ENCODE measurements around the gene BRINP3. TPM values are rescaled to one million over a fixed set of nuclear protein-coding genes. Genes with fewer than 3 reads are reported as not detected.

The BRINP3 gene
- polyA plus RNA-seq, 2 of the 4 experiments (the other 2 are of a cell fraction): not detected

- Histone ChIP-seq H3K4me3 (no peak overlapping the region), H3K4me1 (no peaks in the 10 kb centered on the region), H3K4me2 (no peak overlapping the region), H3K9me3 (no peaks in the 10 kb centered on the region), H3K27ac (no peak overlapping the region)
- FAIRE-seq: no peak
- no peak for ATAC-seq
- ChIA-PET CTCF (no interaction called here), POLR2A (no interaction called here)
- TF ChIP-seq HOXA7 (CRISPR knock-in tag; IDR thresholded peaks at IDR 0.05) (no peak), CEBPB (IDR thresholded peaks at IDR 0.05) (no peak), EP300 (IDR thresholded peaks at IDR 0.05) (no peak), MAX (IDR thresholded peaks at IDR 0.05) (no peak), E2F6 (IDR thresholded peaks at IDR 0.05; ENCODE audit: borderline replicate concordance, low read depth) (no peak), SREBF2 (IDR thresholded peaks at IDR 0.05) (no peak), USF2 (IDR thresholded peaks at IDR 0.05) (no peak), NPAS2 (CRISPR knock-in tag; IDR thresholded peaks at IDR 0.05; ENCODE audit: borderline replicate concordance) (no peak), ELK1 (IDR thresholded peaks at IDR 0.05; ENCODE audit: low read depth, low read length) (no peak), CBX8 (IDR thresholded peaks at IDR 0.05) (no peak), SMC3 (IDR thresholded peaks at IDR 0.05) (no peak), NR3C1 (IDR thresholded peaks at IDR 0.05) (no peak), RNF2 (IDR thresholded peaks at IDR 0.05; ENCODE audit: borderline replicate concordance, low read depth) (no peak), POLR2A (IDR thresholded peaks at IDR 0.05; ENCODE audit: low read length) (no peak), GATA3 (IDR thresholded peaks at IDR 0.05; ENCODE audit: borderline replicate concordance) (no peak), NFE2L2 (conservative IDR thresholded peaks at IDR 0.05; ENCODE audit: low read length) (no peak), RAD21 (conservative IDR thresholded peaks at IDR 0.05 in 1 of 2, IDR thresholded peaks at IDR 0.05 in 1 of 2) (no peak), FOSL2 (IDR thresholded peaks at IDR 0.05) (no peak), FOSL2 (CRISPR knock-in tag; IDR thresholded peaks at IDR 0.05) (no peak)
- DNase-seq (ENCODE audit: low read depth in 1 of 2, low spot score in 1 of 2): no peak
- WGBS (ENCODE audit: missing lambda C conversion rate): 35% methylated on average over 1 of the region's 1 CpG
These were observed 191.6 kb downstream of the BRINP3 start for GRCh38 chr1:190286111-190286510.

GRCh38 chr1:190277107-190277506 is 200.6 kb downstream of the BRINP3 start:
- FAIRE-seq: no peak
- ChIA-PET POLR2A (no interaction called here), CTCF (no interaction called here)
- no peak for TF ChIP-seq EHF (CRISPR knock-in tag; IDR thresholded peaks at IDR 0.05)
- TF ChIP-seq REST (IDR thresholded peaks at IDR 0.05): no peak
- no peak for TF ChIP-seq CBX8 (IDR thresholded peaks at IDR 0.05)
- TF ChIP-seq HES2 (IDR thresholded peaks at IDR 0.05): no peak
- TF ChIP-seq E2F6 (IDR thresholded peaks at IDR 0.05; ENCODE audit: borderline replicate concordance, low read depth): no peak
- no peak for TF ChIP-seq HOXA7 (CRISPR knock-in tag; IDR thresholded peaks at IDR 0.05)
- TF ChIP-seq RCOR1 (IDR thresholded peaks at IDR 0.05; ENCODE audit: low read depth, low read length): no peak
- no peak for TF ChIP-seq JUN (IDR thresholded peaks at IDR 0.05)
- no peak for TF ChIP-seq KDM5A (IDR thresholded peaks at IDR 0.05)
- no peak for TF ChIP-seq TP53 (CRISPR knock-in tag; IDR thresholded peaks at IDR 0.05)
- TF ChIP-seq POLR2A (IDR thresholded peaks at IDR 0.05; ENCODE audit: low read length): no peak
- TF ChIP-seq ELK1 (IDR thresholded peaks at IDR 0.05; ENCODE audit: low read depth, low read length): no peak
- no peak for TF ChIP-seq CBX2 (IDR thresholded peaks at IDR 0.05; ENCODE audit: borderline replicate concordance, low read depth)
- no peak for TF ChIP-seq MAFK (IDR thresholded peaks at IDR 0.05; ENCODE audit: partially characterized antibody)
- TF ChIP-seq PHF8 (IDR thresholded peaks at IDR 0.05; ENCODE audit: borderline replicate concordance, low read depth): no peak
- TF ChIP-seq FOXS1 (CRISPR knock-in tag; IDR thresholded peaks at IDR 0.05): no peak
- Histone ChIP-seq H3K27ac (no peak overlapping the region), H3K4me2 (no peak overlapping the region), H3K9me3 (no peaks in the 10 kb centered on the region), H3K4me3 (no peak overlapping the region), H3K4me1 (no peaks in the 10 kb centered on the region)
- no peak for ATAC-seq
- WGBS (ENCODE audit: missing lambda C conversion rate): 88% methylated on average over 3 of the region's 3 CpGs
- no peak for DNase-seq (ENCODE audit: low read depth in 1 of 2, low spot score in 1 of 2)
